ENCODE measurements around the gene GJC1.
A peak's percentile ranks its signal among the peaks of the same experiment; 100 is the strongest.

Gene GJC1

DNA sequence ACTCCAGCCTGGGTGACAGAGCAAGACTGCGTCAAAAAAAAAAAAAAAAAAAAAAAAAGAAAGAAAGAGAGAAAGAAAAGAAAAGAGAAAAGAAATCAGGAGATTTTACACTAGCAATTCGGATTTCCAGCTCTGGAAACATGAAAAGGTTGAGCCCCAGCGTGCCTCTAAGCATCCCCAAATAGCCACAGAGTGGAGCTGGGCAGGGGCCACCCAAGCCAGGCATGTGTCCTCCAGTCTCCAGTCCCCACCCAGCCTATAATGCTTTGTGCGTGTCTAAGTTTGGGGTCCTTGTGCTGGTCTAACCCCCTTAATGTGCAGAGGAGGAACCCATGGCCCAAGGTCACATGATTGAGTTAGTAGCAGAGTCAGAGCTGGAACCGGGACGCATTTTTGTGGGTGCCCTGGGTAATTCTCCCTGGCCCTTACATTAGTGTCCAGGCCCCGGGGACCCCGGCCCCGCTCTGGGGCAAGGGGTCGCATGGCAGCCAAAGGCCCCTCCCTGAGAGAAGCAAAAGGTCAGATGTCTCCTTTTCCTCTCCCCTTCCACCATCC, 51.4 kb downstream of the GJC1 start:
- TF ChIP-seq, protein P1, sequence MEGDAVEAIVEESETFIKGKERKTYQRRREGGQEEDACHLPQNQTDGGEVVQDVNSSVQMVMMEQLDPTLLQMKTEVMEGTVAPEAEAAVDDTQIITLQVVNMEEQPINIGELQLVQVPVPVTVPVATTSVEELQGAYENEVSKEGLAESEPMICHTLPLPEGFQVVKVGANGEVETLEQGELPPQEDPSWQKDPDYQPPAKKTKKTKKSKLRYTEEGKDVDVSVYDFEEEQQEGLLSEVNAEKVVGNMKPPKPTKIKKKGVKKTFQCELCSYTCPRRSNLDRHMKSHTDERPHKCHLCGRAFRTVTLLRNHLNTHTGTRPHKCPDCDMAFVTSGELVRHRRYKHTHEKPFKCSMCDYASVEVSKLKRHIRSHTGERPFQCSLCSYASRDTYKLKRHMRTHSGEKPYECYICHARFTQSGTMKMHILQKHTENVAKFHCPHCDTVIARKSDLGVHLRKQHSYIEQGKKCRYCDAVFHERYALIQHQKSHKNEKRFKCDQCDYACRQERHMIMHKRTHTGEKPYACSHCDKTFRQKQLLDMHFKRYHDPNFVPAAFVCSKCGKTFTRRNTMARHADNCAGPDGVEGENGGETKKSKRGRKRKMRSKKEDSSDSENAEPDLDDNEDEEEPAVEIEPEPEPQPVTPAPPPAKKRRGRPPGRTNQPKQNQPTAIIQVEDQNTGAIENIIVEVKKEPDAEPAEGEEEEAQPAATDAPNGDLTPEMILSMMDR (conservative IDR thresholded peaks at IDR 0.05; ENCODE audit: low read depth, low read length), result no peak
- H3K4me3 ChIP-seq (ENCODE audit: low read depth, low read length), result peak overlapping the region; percentile 62
- no peak for DNase-seq (ENCODE audit: low read depth)

DNA sequence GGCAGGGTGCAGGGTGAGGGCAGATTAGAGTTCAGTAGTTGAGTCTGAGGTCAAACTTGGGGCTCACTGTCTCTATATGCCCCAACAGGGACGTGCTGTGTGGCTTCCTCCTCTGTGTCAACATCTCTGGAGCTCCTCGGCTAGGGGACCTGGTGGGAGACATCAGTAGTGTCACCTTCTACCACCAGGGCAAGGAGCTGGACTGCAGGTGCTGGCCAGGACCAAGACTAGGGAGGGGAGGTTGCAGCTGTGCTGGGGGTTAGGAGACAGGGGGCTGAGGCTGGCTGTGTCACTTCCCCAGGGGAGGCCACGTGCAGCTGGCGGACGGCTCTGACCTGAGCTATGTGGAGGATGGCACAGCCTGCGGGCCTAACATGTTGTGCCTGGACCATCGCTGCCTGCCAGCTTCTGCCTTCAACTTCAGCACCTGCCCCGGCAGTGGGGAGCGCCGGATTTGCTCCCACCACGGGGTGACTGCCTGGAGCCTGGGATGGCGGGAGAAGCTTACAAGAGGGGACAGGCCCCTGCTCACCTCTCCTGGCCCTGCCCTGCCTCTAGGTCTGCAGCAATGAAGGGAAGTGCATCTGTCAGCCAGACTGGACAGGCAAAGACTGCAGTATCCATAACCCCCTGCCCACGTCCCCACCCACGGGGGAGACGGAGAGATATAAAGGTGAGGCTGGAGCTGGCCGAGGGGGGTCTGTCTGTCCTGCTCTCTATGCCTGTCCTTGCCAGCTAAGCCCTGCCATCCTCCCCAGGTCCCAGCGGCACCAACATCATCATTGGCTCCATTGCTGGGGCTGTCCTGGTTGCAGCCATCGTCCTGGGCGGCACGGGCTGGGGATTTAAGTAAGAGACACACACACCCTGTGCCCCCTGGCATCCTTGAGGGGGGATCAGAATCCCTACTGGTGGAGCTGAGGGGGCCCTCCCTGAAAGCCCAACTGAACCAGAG, 52.4 kb downstream of the GJC1 start:
- TF ChIP-seq, protein P1 (conservative IDR thresholded peaks at IDR 0.05; ENCODE audit: low read depth, low read length), result no peak
- H3K4me3 ChIP-seq (ENCODE audit: low read depth, low read length), result no peak overlapping the region
- DNase-seq (ENCODE audit: low read depth), result no peak

DNA sequence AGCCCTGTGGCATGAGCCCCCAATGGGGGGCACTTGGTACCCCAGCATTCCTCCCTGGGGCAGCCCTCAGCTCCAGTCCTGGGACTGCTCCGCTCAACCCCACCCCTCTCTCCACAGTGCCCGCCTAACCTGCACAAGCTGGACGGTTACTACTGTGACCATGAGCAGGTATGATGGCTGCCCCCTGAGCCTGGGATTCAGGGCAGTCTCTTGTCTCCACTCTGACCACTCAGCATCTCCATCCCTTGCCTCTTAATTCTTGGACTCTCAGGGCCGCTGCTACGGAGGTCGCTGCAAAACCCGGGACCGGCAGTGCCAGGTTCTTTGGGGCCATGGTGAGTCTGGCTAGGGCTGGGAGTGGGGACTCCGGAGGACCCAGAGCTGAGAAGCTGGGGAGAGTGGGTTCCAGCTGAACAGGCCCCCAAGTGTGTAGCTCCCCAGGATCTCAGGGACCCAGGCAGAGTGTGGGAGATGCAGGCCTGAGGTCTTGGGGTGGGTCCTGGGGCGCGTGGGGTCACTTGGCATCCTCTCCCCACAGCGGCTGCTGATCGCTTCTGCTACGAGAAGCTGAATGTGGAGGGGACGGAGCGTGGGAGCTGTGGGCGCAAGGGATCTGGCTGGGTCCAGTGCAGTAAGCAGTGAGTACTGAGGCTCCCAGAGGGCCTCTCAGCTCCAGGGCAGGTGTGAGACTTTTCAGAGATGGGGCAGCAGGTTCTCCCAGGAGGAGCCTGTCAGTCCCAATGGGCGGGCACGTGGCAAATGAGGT, 53.3 kb downstream of the GJC1 start:
- no peak for DNase-seq (ENCODE audit: low read depth)
- H3K4me3 ChIP-seq (ENCODE audit: low read depth, low read length), result no peak overlapping the region
- TF ChIP-seq, protein P1 (conservative IDR thresholded peaks at IDR 0.05; ENCODE audit: low read depth, low read length), result no peak

DNA sequence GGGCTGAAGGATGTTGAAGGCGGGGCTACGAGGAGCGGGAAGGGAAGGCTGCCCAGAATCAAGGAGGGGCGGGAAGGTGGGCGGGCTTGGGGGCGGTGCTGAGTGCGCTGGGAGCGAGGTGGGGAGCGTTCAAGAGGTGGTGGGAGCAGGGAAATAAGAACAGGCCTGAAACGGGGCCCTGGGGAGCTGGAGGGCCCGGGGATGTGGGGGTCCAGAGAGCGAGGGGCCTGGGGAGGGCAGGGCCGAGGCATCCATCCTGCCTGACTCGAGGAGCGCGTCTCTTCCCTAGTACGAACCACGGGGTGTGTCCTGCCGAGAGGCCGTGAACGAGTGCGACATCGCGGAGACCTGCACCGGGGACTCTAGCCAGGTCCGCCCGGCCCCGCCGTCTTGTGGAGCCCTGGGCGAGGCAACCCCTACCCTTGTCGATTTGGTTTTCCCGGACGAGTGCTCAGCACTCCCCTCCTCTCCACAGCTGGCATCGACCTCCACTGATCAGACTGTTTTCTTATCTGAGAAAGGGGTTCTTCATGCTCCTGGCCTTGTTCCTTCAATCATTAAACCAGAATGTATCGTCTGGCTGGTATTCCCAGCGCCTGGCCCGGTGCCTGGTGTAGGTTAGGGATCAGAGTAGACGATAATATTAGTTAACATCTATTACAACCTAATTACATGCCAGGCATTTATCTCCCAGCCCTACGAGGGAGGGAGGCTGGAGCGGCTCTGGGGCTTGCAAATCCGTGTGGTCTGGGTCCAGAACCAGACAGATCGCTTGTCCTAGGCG, 54.1 kb downstream of the GJC1 start:
- H3K4me3 ChIP-seq (ENCODE audit: low read depth, low read length), result peak overlapping the region; percentile 72
- TF ChIP-seq, protein P1 (conservative IDR thresholded peaks at IDR 0.05; ENCODE audit: low read depth, low read length), result no peak
- no peak for DNase-seq (ENCODE audit: low read depth)

DNA sequence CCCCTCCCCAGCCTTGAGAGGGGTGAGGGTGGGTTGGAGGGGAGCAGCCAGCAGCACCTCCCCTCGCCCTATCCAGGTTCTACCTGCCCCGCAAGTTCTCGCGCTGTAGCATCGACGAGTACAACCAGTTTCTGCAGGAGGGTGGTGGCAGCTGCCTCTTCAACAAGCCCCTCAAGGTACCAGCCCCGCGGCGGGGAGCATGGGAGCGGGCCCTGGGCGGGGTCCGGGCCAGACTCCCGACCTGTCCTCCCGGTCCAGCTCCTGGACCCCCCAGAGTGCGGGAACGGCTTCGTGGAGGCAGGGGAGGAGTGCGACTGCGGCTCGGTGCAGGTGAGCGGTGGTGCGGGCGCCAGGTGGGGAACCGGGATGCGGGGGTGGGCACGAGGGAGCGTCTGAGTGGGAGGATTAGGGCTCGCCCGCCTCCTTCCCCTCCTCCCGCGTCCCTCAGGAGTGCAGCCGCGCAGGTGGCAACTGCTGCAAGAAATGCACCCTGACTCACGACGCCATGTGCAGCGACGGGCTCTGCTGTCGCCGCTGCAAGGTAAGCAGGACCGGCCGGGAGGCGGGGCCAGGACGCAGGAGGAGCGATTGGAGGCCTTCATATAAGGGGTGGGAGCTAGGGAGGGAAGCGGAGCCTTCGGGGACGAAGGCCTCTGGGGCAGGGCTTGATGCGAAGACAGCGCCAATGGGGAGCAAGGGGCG, 54.8 kb downstream of the GJC1 start:
- peak overlapping the region; percentile 72 for H3K4me3 ChIP-seq (ENCODE audit: low read depth, low read length)
- peak; percentile 99 for DNase-seq (ENCODE audit: low read depth)

More for the DNA sequence above, 54.8 kb downstream of the GJC1 start:
- TF ChIP-seq, protein P1 (conservative IDR thresholded peaks at IDR 0.05; ENCODE audit: low read depth, low read length), result no peak
